Astrocyte of the cerebellum (primary cell): ENCODE data around the gene LMAN2.

Experiments
- DNase-seq: peaks from one replicate; pipeline ENCODE4 v3.0.0-alpha.2; 2011; ENCODE audit warnings: low read depth
- H3K4me3 ChIP-seq: 2 replicates; pipeline ENCODE4 v1.5.1; 2011; ENCODE audit warnings: mild to moderate bottlenecking, low read depth, low read length, moderate library complexity
- CTCF ChIP-seq: IDR thresholded peaks from 2 replicates; pipeline ENCODE4 v1.5.1; 2012; ENCODE audit warnings: low read length, low read depth, moderate library complexity, mild to moderate bottlenecking; ENCODE audit errors: missing control alignments
- in situ Hi-C: cut with HindIII; loops from 2 replicates; pipeline ENCODE4 v1.10.0; 2017; ENCODE audit warnings: low sequenced_read_pairs

Gene LMAN2

GRCh38 chr5:177303121-177303924, 48.1 kb downstream of the LMAN2 start, which contains the start of the genes PRELID1 and RAB24:
Gene PRELID1 (plus strand): TSS chr5:177303799. CDS start chr5:177303986, 187 bp downstream.
Gene RAB24 (minus strand): TSS chr5:177303719. CDS start chr5:177303288, 431 bp downstream.
- DNase-seq, result peak; percentile 42
- in situ Hi-C loops, result no loop called here
- peak within 1 kb of the TSS; percentile 64 for H3K4me3 ChIP-seq

GRCh38 chr5:177302354-177303110, 48.9 kb downstream of the LMAN2 start:
- in situ Hi-C loops, result no loop called here
- DNase-seq, result no peak
- H3K4me3 ChIP-seq, result peak overlapping the region; percentile 64
- TF ChIP-seq CTCF, result no peak

More at GRCh38 chr5:177303121-177303924, 48.1 kb downstream of the LMAN2 start, which contains the start of the genes PRELID1 and RAB24:
- peak; percentile 37 for TF ChIP-seq CTCF

- DNase-seq, result no peak
- no peak overlapping the region for H3K4me3 ChIP-seq
Measured at GRCh38 chr5:177301503-177302165, 49.8 kb downstream of the LMAN2 start.

GRCh38 chr5:177300951-177301350, 50.5 kb downstream of the LMAN2 start:
- no peak for TF ChIP-seq CTCF
- no peak for DNase-seq
- H3K4me3 ChIP-seq, result no peak overlapping the region
- in situ Hi-C loops, result no loop called here

More at GRCh38 chr5:177301503-177302165, 49.8 kb downstream of the LMAN2 start:
- no peak for TF ChIP-seq CTCF
- in situ Hi-C loops, result no loop called here

- H3K4me3 ChIP-seq, result no peak overlapping the region
- in situ Hi-C loops, result no loop called here
- DNase-seq, result peak; percentile 55
- TF ChIP-seq CTCF, result peak; percentile 31
Measured at GRCh38 chr5:177300236-177300880, 51.1 kb downstream of the LMAN2 start.

GRCh38 chr5:177299697-177300096, 51.8 kb downstream of the LMAN2 start:
- no peak for DNase-seq
- in situ Hi-C loops, result no loop called here
- no peak for TF ChIP-seq CTCF
- no peak overlapping the region for H3K4me3 ChIP-seq
